Tibial artery (tissue), 4 donors: ENCODE data around the gene UGT1A8.
"Not testable (repeated sequence)": the region's sequence is repeated elsewhere in the genome, so short reads cannot be mapped to it uniquely, and the experiment has no call there.

Source experiments
- DNase-seq, 2 donors: peaks; one replicate each; pipeline ENCODE4 v3.0.0-alpha.2; 2019
- H3K27ac ChIP-seq, 2 donors: fragments of 200-600 bp; sonication (generic) in 1 of 2; 1 replicate in 1 of 2; 2 replicates in 1 of 2; pipeline ENCODE4 v1.5.1; 2018 to 2019; ENCODE audit warnings: mild to moderate bottlenecking in 1 of 2
- H3K27me3 ChIP-seq, 2 donors: fragments of 200-600 bp; sonication (generic) in 1 of 2; one replicate each; pipeline versions ENCODE4 v1.5.1 to v1.6.0; 2016 to 2019
- H3K36me3 ChIP-seq, 3 donors: fragments of 200-600 bp; sonication (generic) in 2 of 3; one replicate each; pipeline ENCODE4 v1.5.1; 2016 to 2019; ENCODE audit warnings: mild to moderate bottlenecking in 2 of 3
- H3K4me1 ChIP-seq, 4 donors: fragments of 200-600 bp; sonication (generic) in 2 of 4; 1 replicate in 3 of 4; 2 replicates in 1 of 4; pipeline ENCODE4 v1.5.1; 2016 to 2019
- H3K4me3 ChIP-seq, 2 donors: fragments of 200-600 bp; sonication (generic) in 1 of 2; 1 replicate in 1 of 2; 2 replicates in 1 of 2; pipeline ENCODE4 v1.5.1; 2018 to 2019; ENCODE audit warnings: mild to moderate bottlenecking in 2 of 2
- H3K9me3 ChIP-seq, 3 donors: fragments of 200-600 bp; sonication (generic) in 1 of 3; one replicate each; pipeline ENCODE4 v1.5.1; 2016 to 2019
- intact Hi-C: fragments of 100-400 bp; cut with DNase I; formaldehyde crosslinking; loops from one replicate; pipeline ENCODE4 v1.15.0; 2023; ENCODE audit warnings: low total_unique reads
- TF ChIP-seq, protein P1 (sequence below), 2 experiments: fragments of 200-600 bp in 1 of 2; fragments of 450-650 bp in 1 of 2; IDR thresholded peaks; one replicate each; pipeline ENCODE4 v1.5.1; 2017 to 2019; ENCODE audit warnings: antibody characterized with exemption in 2 of 2, mild to moderate bottlenecking in 1 of 2, moderate library complexity in 1 of 2

The UGT1A8 gene

DNA sequence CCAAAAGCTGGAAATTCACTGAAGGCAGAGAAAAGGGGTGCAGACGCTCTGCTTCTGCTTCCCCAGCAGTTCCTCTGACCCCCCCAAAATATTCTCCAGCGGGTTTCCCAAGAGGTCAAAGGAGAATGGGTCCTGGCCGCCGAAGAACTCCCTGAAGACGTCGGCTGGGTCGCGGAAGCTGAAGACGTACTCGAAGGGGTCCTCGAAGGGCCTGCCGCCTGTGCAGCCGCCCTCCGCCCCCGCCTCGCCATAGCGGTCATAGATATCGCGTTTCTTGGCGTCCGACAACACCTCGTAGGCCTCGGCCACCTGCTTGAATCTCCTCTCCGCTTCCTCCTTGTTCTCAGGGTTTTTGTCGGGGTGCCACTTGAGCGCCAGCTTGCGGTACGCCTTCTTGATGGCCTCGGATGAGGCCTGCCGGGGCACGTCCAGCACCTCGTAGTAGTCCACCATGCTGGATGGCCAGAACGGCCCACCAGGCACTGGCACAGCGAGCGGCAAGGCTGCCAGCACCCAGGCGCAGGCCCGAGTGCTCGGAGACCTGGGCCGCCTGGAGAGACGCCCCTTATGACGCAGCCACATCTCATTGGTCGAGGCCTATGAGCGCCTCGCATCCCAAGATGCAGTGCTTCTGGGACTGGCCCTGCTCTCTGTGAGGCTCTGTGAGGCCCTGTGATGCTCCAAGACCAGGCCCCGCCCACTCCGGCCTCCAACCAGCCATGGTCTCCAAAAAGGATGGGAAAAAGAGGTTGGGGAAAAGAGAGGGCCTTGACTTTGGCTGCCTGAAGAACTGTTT is 126.2 kb downstream of the UGT1A8 start:
- Histone ChIP-seq H3K4me1 (no peaks in the 10 kb centered on the region), H3K4me3 (no peak overlapping the region)
- no peak for DNase-seq

DNA sequence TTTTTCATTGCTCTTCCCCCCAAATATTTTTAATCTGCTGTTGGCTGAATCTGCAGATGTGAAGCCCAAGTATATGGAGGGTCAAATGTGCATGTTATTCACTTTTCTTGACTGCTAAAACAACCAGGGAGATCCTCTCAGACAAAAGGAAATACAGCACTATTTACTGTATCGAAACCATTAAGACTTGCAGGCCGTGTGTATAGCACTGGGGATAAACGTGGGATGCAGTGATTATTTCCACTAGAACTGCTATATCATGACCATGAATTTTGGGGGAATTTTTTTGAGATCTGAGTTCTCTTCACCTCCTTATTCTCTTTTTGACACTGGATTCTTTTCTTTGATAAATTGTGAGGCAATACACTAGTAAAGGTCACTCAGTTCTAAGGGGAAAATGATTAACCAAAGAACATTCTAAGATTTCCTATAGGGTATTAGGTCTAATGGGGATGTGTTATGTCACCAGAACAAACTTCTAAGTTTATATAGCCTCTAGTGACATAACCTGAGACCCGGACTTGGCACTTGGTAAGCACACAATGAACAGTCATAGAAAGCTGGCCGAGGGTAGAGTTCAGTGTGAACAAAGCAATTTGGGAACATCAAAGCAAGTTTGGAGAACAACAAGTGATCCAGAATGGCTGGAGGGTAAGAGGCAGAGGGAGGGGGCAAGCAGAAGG is 127.8 kb downstream of the UGT1A8 start:
- intact Hi-C loops: no loop called here
- DNase-seq: no peak
- no peaks in the 10 kb centered on the region for H3K27me3 ChIP-seq
- H3K27ac ChIP-seq: no peak overlapping the region
- no peak overlapping the region for H3K4me3 ChIP-seq
- no peaks in the 10 kb centered on the region for H3K9me3 ChIP-seq
- H3K36me3 ChIP-seq: no peaks in the 10 kb centered on the region
- TF ChIP-seq, protein P1, sequence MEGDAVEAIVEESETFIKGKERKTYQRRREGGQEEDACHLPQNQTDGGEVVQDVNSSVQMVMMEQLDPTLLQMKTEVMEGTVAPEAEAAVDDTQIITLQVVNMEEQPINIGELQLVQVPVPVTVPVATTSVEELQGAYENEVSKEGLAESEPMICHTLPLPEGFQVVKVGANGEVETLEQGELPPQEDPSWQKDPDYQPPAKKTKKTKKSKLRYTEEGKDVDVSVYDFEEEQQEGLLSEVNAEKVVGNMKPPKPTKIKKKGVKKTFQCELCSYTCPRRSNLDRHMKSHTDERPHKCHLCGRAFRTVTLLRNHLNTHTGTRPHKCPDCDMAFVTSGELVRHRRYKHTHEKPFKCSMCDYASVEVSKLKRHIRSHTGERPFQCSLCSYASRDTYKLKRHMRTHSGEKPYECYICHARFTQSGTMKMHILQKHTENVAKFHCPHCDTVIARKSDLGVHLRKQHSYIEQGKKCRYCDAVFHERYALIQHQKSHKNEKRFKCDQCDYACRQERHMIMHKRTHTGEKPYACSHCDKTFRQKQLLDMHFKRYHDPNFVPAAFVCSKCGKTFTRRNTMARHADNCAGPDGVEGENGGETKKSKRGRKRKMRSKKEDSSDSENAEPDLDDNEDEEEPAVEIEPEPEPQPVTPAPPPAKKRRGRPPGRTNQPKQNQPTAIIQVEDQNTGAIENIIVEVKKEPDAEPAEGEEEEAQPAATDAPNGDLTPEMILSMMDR (IDR thresholded peaks at IDR 0.05): no peak
- no peaks in the 10 kb centered on the region for H3K4me1 ChIP-seq

More for the DNA sequence above, 126.2 kb downstream of the UGT1A8 start:
- Histone ChIP-seq H3K36me3 (no peaks in the 10 kb centered on the region), H3K27ac (no peak overlapping the region), H3K9me3 (no peaks in the 10 kb centered on the region), H3K27me3 (no peaks in the 10 kb centered on the region)
- TF ChIP-seq, protein P1 (IDR thresholded peaks at IDR 0.05): no peak
- intact Hi-C loops: no loop called here

DNA sequence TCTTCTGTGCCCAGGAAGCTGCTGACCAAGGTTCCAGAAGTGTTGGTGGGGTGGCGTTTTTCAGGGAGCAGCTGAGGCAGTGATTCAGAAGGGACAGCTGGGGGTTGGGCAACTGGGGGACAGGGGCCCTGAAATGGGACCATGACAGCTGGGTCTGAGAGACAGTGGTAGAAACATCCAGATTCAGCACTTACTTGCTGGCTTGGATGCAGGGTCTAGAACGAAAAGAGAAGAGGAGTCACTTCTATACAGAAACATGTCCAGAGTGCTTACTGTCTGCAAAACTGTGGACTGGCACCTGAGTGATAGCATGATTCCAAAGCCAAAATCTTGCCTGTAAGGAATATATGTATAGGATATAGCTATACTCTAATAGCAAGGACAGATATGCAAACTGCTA is 128.4 kb downstream of the UGT1A8 start:
- H3K27ac ChIP-seq, H3K27me3 ChIP-seq, DNase-seq, H3K36me3 ChIP-seq, H3K4me3 ChIP-seq, H3K9me3 ChIP-seq, intact Hi-C loops, H3K4me1 ChIP-seq: not testable (repeated sequence)

DNA sequence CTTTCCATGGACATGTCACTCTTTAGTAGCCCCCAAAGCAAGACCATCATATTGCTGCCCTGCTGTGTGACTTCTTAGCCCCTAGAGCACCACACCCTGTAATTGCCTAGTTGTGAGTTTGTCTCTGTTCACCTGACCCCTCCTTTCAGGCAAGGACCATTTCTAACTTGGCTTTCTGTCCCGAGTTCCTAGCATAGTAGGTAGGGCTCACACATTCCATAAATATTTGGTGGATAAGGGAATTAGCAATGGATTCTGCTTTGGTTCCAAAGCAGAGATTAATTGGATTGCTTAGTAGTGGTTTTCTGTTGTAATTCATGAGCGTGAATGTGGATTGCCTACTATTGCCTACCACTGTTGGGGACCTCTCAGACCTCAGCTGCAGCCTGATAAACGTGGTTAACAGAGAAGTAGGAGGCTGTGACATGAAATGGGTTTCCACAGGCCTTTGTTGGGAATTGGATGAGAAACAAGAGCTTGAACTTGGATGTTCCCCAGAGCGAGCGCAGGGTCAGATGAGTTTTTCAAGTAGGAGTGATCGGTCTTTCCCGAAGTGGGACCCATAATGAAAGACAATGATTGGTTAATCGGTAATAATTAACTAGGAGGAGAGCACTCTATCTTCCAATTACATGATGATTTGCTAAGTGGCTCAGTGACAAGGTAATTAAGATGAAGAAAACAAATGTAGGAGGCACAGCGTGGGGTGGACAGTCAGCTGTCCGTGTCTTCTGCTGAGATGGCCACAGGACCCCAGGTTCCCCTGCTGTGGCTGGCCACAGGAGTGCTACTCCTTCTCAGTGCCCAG is 129.2 kb downstream of the UGT1A8 start:
- Histone ChIP-seq H3K27ac (no peak overlapping the region), H3K4me1 (no peaks in the 10 kb centered on the region), H3K9me3 (no peaks in the 10 kb centered on the region), H3K27me3 (no peaks in the 10 kb centered on the region), H3K36me3 (no peaks in the 10 kb centered on the region), H3K4me3 (no peak overlapping the region)
- intact Hi-C loops: no loop called here
- TF ChIP-seq, protein P1 (IDR thresholded peaks at IDR 0.05): no peak
- DNase-seq: no peak

DNA sequence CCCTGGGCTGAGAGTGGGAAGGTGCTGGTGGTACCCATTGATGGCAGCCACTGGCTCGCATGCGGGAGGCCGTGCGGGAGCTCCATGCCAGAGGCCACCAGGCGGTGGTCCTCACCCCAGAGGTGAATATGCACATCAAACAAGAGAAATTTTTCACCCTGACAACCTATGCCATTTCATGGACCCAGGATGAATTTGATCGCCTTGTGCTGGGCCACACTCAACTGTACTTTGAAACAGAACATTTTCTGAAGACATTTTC is 129.8 kb downstream of the UGT1A8 start:
- DNase-seq: no peak
- H3K27me3 ChIP-seq: no peaks in the 10 kb centered on the region
- intact Hi-C loops: no loop called here
- H3K36me3 ChIP-seq: no peaks in the 10 kb centered on the region
- H3K27ac ChIP-seq: no peak overlapping the region
- no peak overlapping the region for H3K4me3 ChIP-seq
- H3K9me3 ChIP-seq: no peaks in the 10 kb centered on the region
- TF ChIP-seq, protein P1 (IDR thresholded peaks at IDR 0.05): no peak
- no peaks in the 10 kb centered on the region for H3K4me1 ChIP-seq

DNA sequence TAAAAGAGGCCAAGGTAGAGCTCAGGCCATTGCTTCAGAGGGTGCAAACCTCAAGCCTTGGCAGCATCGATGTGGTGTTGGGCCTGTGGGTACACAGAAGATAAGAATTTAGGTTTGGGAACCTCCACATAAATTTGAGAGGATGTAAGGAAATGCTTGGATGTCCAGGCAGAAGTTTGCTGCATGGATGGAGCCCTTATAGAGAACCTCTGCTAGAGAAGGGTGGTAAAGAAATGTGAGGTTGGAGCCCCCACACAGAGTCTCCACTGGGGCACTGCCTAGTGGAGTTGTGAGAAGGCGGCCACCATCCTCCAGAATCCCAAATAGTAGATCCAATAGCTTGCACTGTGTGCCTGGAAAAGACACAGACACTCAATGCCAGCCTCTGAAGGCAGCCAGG is 133.3 kb downstream of the UGT1A8 start:
- H3K9me3 ChIP-seq, intact Hi-C loops, DNase-seq, H3K4me1 ChIP-seq, H3K27ac ChIP-seq, H3K36me3 ChIP-seq, H3K27me3 ChIP-seq, H3K4me3 ChIP-seq: not testable (repeated sequence)

DNA sequence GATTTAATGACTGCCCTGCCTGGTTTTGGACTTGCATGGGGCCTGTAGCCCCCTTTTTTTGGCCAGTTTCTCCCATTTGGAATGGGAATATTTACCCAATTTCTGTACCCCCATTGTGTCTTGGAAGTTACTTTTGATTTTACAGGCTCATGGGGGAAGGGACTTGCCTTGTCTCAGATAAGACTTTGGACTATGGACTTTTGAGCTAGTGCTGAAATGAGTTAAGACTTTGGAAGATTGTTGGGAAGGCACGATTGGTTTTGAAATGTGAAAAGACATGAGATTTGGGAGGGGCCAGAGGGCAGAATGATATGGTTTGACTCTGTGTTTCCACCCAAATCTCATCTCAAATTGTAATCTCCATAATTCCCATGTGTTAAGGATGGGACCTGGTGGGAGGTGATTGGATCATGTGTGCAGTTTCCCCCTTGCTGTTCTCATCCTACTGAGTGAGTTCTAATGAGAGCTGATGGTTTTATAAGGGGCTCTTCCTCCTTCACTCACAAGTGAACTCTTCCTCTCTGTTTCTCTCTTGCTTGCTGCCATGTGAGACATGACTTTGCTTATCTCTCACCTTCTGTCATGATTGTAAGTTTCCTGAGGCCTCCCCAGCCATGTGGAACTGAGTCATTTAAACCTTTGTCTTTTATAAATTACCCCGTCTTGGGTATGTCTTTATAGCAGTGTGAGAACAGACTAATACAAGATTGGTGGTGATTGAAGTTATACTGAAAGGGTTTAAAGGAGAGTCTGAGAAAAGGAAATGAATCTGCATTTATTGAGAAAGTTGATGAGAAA is 134.0 kb downstream of the UGT1A8 start:
- H3K4me3 ChIP-seq, H3K4me1 ChIP-seq, DNase-seq, H3K36me3 ChIP-seq, H3K9me3 ChIP-seq, H3K27me3 ChIP-seq, intact Hi-C loops, H3K27ac ChIP-seq: not testable (repeated sequence)
